HG03469 (cell line): ENCODE data around the gene LAMA5.

Experiments
- ATAC-seq: cut with Tn5 transposase; IDR thresholded peaks from one replicate; pipeline ENCODE4 v1.9.1; 2021; ENCODE audit warnings: mild to moderate bottlenecking, moderate library complexity, moderate number of reproducible peaks; ENCODE audit not compliant: unreplicated experiment

Gene LAMA5

GRCh38 chr20:62360854-62361798 lies 6.0 kb downstream of the LAMA5 start:
- no peak for ATAC-seq

- no peak for ATAC-seq
Observed at GRCh38 chr20:62359491-62360121, 7.5 kb downstream of the LAMA5 start.

- no peak for ATAC-seq
Observed at GRCh38 chr20:62359043-62359490, 8.0 kb downstream of the LAMA5 start.

- ATAC-seq, result no peak
Observed at GRCh38 chr20:62358171-62359042, 8.7 kb downstream of the LAMA5 start.

- ATAC-seq, result no peak
Observed at GRCh38 chr20:62357681-62358080, 9.4 kb downstream of the LAMA5 start.

GRCh38 chr20:62357187-62357667 lies 9.9 kb downstream of the LAMA5 start:
- ATAC-seq, result no peak

- ATAC-seq, result no peak
Observed at GRCh38 chr20:62356589-62357186, 10.4 kb downstream of the LAMA5 start.

GRCh38 chr20:62355878-62356588 lies 11.1 kb downstream of the LAMA5 start:
- no peak for ATAC-seq

GRCh38 chr20:62355516-62355877 lies 11.6 kb downstream of the LAMA5 start:
- ATAC-seq, result no peak

GRCh38 chr20:62354811-62355341 lies 12.2 kb downstream of the LAMA5 start:
- ATAC-seq, result no peak

GRCh38 chr20:62354031-62354808 lies 12.9 kb downstream of the LAMA5 start:
- ATAC-seq, result no peak

- ATAC-seq, result no peak
Observed at GRCh38 chr20:62353289-62354030, 13.7 kb downstream of the LAMA5 start.

GRCh38 chr20:62352402-62353288 lies 14.5 kb downstream of the LAMA5 start:
- ATAC-seq, result no peak

- ATAC-seq, result no peak
Observed at GRCh38 chr20:62351469-62352401, 15.4 kb downstream of the LAMA5 start.

GRCh38 chr20:62350629-62351422 lies 16.3 kb downstream of the LAMA5 start:
- no peak for ATAC-seq
